Activated naive CD8-positive, alpha-beta T cell treated with anti-CD3 and anti-CD28 coated beads, Interleukin-2, amount 50 U/mL, for 24 hours (primary cell): ENCODE results near the gene YAF2.

Source experiments
- ATAC-seq: fragments of 150-1000 bp; cut with Tn5 transposase; one replicate; pipeline ENCODE4 v1.10.0; 2021
- DNase-seq: peaks from one replicate; pipeline ENCODE4 v3.0.0; 2021
- H3K27ac Mint-ChIP-seq: one replicate; pipeline ENCODE4 v1.8.0; 2021; ENCODE audit warnings: mild to moderate bottlenecking, mixed read lengths
- H3K27me3 Mint-ChIP-seq: one replicate; pipeline ENCODE4 v1.8.0; 2021; ENCODE audit warnings: mixed read lengths
- H3K36me3 Mint-ChIP-seq: one replicate; pipeline ENCODE4 v1.8.0; 2021; ENCODE audit warnings: low read depth, mixed read lengths
- H3K4me1 Mint-ChIP-seq: one replicate; pipeline ENCODE4 v1.8.0; 2021; ENCODE audit warnings: mixed read lengths
- H3K4me3 Mint-ChIP-seq: one replicate; pipeline ENCODE4 v1.8.0; 2021; ENCODE audit warnings: mild to moderate bottlenecking, moderate library complexity, mixed read lengths
- H3K9me3 Mint-ChIP-seq: one replicate; pipeline ENCODE4 v1.8.0; 2021; ENCODE audit warnings: mixed read lengths

The YAF2 gene, protein sequence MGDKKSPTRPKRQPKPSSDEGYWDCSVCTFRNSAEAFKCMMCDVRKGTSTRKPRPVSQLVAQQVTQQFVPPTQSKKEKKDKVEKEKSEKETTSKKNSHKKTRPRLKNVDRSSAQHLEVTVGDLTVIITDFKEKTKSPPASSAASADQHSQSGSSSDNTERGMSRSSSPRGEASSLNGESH

DNA sequence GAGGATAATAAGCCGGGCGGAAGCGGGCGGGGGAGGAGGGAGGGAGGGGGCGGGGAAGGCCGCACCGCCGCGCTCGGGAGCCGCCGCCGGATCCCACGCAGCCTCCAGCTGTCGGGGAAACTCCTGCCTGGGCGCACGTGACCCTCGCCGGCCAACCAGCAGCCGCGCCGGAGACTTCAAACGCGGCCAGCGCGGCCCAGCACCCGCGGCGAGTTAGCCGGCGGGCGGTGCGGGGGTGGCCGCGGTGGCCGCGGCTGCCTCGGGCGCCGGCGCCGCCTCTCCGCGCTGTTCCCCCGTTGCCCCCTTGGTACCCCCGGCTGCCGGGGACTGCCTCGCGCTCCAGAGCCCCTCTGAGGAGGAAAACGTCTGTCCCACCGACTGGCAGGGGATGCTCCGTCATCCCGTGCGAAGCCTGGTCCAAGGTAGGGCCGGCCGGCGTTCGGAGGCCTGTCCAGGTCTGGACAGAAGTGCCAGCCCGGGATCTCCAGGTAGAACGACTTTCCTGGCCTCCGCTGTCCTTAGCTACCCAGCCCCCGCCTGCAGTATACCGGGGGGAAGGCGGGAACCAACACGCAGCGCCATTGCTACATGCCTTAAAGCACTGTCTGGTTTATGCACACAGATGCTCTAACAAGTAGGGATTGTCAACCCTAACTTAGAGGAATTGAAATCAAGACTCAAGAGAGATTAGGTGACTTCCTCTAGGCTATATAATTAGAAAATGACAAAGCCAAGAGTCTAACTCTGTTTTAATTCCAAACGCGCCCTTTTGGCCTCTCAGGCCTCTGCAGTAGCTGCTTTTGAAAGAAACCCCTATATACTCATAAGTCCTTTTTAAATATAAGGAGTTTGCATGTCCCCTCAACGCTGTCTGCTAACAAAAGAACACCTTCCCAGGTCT is at the start of gene YAF2:
Gene YAF2 (minus strand): TSS at position 9 of the 901 bp plus-strand sequence. CDS start 68 bp downstream, outside the sequence.
- peak; percentile 88 for DNase-seq
- Mint-ChIP-seq H3K36me3 (peaks cover 17% of the 10 kb centered on the region), H3K27me3 (no peaks in the 10 kb centered on the region), H3K4me1 (peaks cover 41% of the 10 kb centered on the region), H3K9me3 (no peaks in the 10 kb centered on the region), H3K4me3 (peak within 1 kb of the TSS; percentile 92), H3K27ac (peak within 1 kb of the TSS; percentile 85)
- ATAC-seq = peak; percentile 85

DNA sequence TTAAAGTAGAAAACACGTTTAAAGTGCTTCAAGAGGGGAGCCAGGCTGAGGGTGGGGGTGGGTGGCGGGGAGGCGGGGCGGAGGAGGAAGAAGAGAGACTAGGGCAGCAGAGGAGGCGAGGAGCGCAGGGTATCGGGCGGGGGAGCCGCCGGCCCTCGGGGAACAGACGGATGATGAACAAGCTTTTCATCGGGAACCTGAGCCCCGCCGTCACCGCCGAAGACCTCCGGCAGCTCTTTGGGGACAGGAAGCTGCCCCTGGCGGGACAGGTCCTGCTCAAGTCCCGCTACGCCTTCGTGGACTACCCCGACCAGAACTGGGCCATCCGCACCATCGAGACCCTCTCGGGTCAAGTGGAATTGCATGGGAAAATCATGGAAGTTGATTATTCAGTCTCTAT is 48.7 kb upstream of the YAF2 start:
- Mint-ChIP-seq H3K27me3 (peaks cover 5% of the 10 kb centered on the region), H3K27ac (no peak overlapping the region), H3K4me1 (no peaks in the 10 kb centered on the region), H3K36me3 (no peaks in the 10 kb centered on the region), H3K9me3 (no peaks in the 10 kb centered on the region), H3K4me3 (no peak overlapping the region)
- ATAC-seq (no peak), DNase-seq (no peak)

DNA sequence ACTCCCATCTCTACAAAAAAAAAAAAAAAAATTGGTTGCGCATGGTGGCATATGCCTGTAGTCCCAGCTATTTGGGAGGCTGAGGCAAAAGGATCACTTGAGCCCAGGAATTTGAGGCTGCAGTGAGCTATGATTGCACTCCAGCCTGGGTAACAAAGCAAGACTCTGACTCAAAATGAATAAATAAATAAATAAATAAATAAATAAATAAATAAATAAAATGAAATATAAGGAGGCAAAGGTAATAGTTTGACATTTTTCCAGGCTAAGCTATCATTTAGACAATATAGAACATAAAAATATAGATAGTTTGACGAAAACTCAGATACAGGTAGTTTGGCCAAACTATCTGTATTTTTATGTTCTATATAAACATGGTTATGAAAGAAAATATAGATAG is 47.4 kb upstream of the YAF2 start:
- no peak overlapping the region for H3K4me3 Mint-ChIP-seq
- H3K27me3 Mint-ChIP-seq = peaks cover 5% of the 10 kb centered on the region

DNA sequence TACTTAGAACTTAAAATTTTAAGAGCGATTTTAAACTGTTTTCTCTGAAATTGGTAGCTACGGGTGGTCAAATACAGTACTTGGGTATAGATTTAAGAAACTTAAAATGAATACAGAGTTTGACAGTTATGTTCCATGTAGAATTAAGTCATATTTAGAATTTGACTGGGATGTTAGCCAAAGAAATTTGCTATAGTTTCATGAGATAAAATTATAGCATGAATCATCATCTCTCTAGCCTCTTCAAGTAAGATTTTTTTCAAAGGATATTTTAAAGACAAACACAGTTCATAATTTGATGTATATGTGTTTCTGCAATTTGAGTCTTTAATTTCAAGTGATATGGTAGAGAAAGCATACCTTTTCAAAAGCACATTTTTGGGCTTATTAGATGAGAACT is 46.8 kb upstream of the YAF2 start:
- H3K27me3 Mint-ChIP-seq = peaks cover 6% of the 10 kb centered on the region
- ATAC-seq = no peak
- no peak for DNase-seq
- H3K27ac Mint-ChIP-seq = no peak overlapping the region
- H3K4me3 Mint-ChIP-seq = no peak overlapping the region
- no peaks in the 10 kb centered on the region for H3K9me3 Mint-ChIP-seq
- no peaks in the 10 kb centered on the region for H3K4me1 Mint-ChIP-seq
- H3K36me3 Mint-ChIP-seq = no peaks in the 10 kb centered on the region

More for the DNA sequence above, 47.4 kb upstream of the YAF2 start:
- Mint-ChIP-seq H3K36me3 (no peaks in the 10 kb centered on the region), H3K9me3 (no peaks in the 10 kb centered on the region), H3K27ac (no peak overlapping the region), H3K4me1 (no peaks in the 10 kb centered on the region)
- no peak for DNase-seq
- no peak for ATAC-seq

DNA sequence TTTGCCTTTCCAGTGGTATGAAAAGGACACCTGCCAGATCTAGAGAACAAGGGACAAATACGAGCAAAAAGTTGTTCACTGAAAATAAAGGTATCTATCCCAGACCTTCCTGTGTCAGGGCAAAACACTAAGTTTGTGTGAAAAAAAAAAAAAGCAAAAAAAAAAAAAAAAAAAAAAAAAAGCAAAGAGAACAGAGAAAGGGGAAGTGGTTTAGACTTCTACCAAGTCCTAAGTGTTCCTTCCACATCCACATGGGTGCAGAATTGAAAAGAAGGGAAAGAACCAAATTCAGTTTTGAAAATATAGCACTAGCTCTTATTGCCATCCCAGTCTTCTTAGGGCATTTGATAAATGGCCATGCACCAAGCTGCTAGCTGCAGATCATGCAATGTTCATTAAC is 46.1 kb upstream of the YAF2 start:
- Mint-ChIP-seq H3K9me3 (no peaks in the 10 kb centered on the region), H3K27ac (no peak overlapping the region), H3K4me3 (no peak overlapping the region), H3K27me3 (peaks cover 3% of the 10 kb centered on the region), H3K4me1 (no peaks in the 10 kb centered on the region), H3K36me3 (no peaks in the 10 kb centered on the region)
- ATAC-seq (no peak), DNase-seq (no peak)

DNA sequence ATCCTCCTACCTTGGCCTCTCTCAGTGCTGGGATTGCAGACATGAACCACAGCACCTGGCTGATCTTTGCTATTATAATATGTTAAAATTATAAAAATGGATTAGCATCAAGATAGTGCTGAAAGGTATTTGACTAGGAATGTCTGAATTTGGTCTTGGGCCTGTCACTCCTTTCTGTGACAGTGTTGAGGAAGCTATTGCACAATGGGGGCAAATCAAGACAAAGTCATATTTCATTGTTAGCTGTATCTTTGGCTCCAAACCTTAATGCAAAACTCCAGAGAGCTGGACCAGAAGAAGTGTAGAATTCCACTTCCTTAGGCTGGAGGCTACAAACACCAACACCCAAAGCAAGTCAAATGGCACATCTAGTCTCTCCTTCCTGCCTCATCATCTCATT is 45.7 kb upstream of the YAF2 start:
- Mint-ChIP-seq H3K4me3 (no peak overlapping the region), H3K36me3 (no peaks in the 10 kb centered on the region), H3K27ac (no peak overlapping the region), H3K4me1 (no peaks in the 10 kb centered on the region), H3K27me3 (peaks cover 3% of the 10 kb centered on the region), H3K9me3 (no peaks in the 10 kb centered on the region)
- no peak for ATAC-seq
- no peak for DNase-seq

DNA sequence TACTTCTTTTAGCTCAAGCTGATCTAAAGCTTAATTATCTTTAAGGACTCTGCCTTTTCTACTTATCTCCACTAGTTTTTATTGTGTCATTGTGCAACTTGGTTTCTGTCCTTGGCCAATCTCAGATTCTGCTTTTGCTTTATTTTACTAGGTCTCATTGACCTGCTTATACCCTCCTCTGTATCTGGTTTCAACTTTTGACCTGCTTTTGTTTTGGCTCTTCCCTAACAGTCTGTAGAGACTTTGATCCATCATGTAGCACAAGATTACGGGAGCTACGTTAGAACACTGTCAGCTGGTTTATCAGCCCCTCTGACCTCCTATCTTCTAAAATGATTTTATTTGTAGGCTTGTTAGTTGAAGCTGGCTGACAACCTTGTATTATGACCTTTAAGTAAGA is 44.2 kb upstream of the YAF2 start:
- H3K9me3 Mint-ChIP-seq = no peaks in the 10 kb centered on the region
- peaks cover 3% of the 10 kb centered on the region for H3K27me3 Mint-ChIP-seq
- no peak overlapping the region for H3K27ac Mint-ChIP-seq
- no peak overlapping the region for H3K4me3 Mint-ChIP-seq
- H3K4me1 Mint-ChIP-seq = no peaks in the 10 kb centered on the region
- H3K36me3 Mint-ChIP-seq = no peaks in the 10 kb centered on the region
- ATAC-seq = no peak
- no peak for DNase-seq

DNA sequence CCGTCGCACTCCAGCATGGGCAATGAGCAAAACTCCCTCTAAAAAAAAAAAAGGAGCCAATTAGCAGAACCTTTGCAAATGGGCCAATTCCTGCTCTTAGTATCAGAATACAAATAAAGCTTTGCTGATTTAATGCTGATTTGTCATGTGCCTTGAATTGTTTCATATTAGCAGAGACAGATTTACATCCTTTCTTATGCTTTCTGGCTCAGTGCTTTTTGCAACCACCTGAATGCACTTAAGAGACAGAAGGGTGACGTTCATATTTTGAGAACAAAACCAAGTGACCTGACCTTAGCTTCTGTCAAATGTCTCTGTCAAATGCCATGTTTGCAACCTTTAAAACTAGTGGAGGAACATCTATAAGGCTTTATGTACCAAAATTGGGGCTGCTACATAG is 43.8 kb upstream of the YAF2 start:
- peaks cover 3% of the 10 kb centered on the region for H3K27me3 Mint-ChIP-seq
- H3K4me3 Mint-ChIP-seq = no peak overlapping the region
- no peaks in the 10 kb centered on the region for H3K4me1 Mint-ChIP-seq
- H3K27ac Mint-ChIP-seq = no peak overlapping the region
- DNase-seq (no peak), ATAC-seq (no peak)
- H3K36me3 Mint-ChIP-seq = no peaks in the 10 kb centered on the region
- H3K9me3 Mint-ChIP-seq = no peaks in the 10 kb centered on the region

DNA sequence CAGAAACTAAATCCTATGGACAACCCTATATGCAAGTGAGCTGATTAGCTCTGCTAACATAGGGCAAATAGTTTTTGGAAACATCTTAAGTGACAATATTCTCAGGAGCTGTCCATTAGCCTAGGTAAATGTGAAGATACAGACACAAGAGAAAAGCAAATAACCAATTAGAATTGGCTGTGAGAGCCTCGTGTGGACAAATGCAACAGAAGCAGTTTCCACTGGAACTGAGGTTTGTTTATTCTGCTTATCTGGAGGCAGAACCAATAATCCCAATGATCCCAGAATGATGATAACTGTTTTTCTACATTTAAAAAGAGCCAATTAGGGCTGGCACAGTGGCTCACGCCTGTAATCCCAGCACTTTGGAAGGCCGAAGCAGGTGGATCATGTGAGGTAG is 43.2 kb upstream of the YAF2 start:
- no peak for DNase-seq
- no peaks in the 10 kb centered on the region for H3K36me3 Mint-ChIP-seq
- ATAC-seq = no peak
- H3K27me3 Mint-ChIP-seq = peaks cover 3% of the 10 kb centered on the region
- H3K27ac Mint-ChIP-seq = no peak overlapping the region
- no peaks in the 10 kb centered on the region for H3K9me3 Mint-ChIP-seq
- H3K4me1 Mint-ChIP-seq = no peaks in the 10 kb centered on the region
- no peak overlapping the region for H3K4me3 Mint-ChIP-seq

DNA sequence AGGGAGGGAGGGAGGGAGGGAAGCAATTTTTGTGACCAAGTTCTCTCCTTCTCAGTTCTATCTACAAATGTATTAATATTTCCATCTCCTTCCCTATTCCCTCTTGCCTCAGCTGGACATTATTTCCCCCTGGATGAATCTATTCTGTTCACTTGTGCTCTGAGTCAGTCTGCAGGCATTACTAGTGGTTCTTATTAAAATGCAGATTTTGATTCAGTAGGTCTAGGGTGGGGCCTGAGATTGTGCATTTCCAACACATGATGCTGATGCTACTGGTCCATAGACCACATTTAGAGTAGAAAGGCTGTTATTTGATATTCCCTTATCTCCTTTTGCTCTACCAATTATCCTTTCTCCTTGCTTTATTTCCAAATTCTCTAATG is 40.1 kb upstream of the YAF2 start:
- Mint-ChIP-seq H3K36me3 (no peaks in the 10 kb centered on the region), H3K4me1 (no peaks in the 10 kb centered on the region), H3K27ac (no peak overlapping the region), H3K27me3 (peaks cover 3% of the 10 kb centered on the region), H3K9me3 (no peaks in the 10 kb centered on the region), H3K4me3 (no peak overlapping the region)
- no peak for DNase-seq
- no peak for ATAC-seq

DNA sequence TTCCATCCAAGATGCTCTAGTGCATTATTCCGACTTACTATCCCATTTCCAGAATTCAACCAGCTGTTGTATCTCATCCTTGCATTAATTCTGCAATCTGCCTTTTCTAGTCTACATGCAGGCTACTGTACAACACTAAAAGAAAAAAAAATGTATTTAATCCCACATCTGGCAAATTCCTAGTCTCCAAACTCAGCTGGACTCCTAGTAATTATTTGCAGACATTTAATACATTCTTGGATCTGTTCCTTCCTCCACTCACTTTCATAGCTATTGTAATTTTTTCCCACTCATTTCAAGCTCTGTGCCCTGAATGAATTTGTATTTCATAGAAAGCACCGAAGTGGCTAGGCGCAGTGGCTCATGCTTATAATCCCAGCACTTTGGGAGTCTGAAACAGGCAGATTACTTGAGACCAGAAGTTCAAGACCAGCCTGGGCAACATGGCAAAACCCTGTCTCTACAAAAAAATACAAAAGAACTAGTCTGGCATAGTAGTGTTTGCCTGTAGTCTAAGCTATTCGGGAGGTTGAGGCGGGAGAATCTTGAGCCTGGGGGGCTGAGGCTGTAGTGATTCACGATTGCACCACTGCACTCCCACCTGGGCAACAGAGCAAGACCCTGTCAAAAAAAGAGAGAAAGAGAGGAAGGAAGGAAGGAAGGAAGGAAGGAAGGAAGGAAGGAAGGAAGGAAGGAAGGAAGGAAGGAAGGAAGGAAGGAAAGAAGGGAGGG is 39.5 kb upstream of the YAF2 start:
- H3K27me3 Mint-ChIP-seq = peaks cover 5% of the 10 kb centered on the region
- H3K4me1 Mint-ChIP-seq = no peaks in the 10 kb centered on the region
- ATAC-seq (no peak), DNase-seq (no peak)
- no peak overlapping the region for H3K27ac Mint-ChIP-seq
- H3K9me3 Mint-ChIP-seq = peaks cover 3% of the 10 kb centered on the region
- no peak overlapping the region for H3K4me3 Mint-ChIP-seq
- no peaks in the 10 kb centered on the region for H3K36me3 Mint-ChIP-seq

DNA sequence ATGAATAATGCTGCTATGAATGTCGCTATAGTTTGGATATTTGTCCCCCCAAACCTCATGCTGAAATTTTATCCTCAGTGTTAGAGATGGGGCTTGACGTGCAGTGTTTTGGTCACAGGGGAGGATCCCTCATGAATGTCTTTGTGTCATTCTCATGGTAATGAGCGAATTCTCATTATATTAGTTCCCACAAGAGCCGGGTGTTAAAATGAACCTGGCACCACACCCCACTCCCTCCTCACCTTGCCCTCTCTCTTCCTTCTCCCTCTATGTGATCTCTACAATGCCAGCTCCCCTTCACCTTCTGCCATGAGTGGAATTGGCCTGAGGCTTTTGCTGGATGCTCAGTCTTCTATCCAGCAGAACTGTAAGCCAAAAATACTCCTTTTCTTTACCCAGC is 37.5 kb upstream of the YAF2 start:
- H3K4me3 Mint-ChIP-seq = no peak overlapping the region
- peaks cover 8% of the 10 kb centered on the region for H3K27me3 Mint-ChIP-seq
- peaks cover 4% of the 10 kb centered on the region for H3K9me3 Mint-ChIP-seq
- peaks cover 2% of the 10 kb centered on the region for H3K4me1 Mint-ChIP-seq
- DNase-seq = no peak
- H3K27ac Mint-ChIP-seq = no peak overlapping the region
- ATAC-seq = no peak
- no peaks in the 10 kb centered on the region for H3K36me3 Mint-ChIP-seq

DNA sequence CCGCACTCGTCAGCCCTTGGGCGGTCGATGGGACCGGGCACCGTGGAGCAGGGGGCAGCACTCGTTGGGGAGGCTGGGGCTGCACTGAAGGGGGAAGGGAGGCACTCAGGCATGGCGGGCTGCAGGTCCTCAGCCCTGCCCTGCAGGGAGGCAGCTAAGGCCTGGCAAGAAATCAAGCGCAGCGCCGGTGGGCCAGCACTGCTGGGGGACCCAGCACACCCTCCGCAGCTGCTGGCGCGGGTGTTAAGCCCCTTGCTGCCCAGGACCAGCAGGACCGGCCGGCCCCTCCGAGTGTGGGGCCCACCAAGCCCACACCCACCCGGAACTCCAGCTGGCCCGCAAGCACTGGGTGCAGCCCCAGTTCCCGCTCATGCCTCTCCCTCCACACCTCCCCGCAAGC is 35.7 kb upstream of the YAF2 start:
- no peaks in the 10 kb centered on the region for H3K36me3 Mint-ChIP-seq
- no peak for ATAC-seq
- peaks cover 4% of the 10 kb centered on the region for H3K9me3 Mint-ChIP-seq
- H3K4me1 Mint-ChIP-seq = peaks cover 2% of the 10 kb centered on the region
- no peak overlapping the region for H3K4me3 Mint-ChIP-seq
- DNase-seq = no peak
- H3K27me3 Mint-ChIP-seq = peaks cover 7% of the 10 kb centered on the region
- no peak overlapping the region for H3K27ac Mint-ChIP-seq

DNA sequence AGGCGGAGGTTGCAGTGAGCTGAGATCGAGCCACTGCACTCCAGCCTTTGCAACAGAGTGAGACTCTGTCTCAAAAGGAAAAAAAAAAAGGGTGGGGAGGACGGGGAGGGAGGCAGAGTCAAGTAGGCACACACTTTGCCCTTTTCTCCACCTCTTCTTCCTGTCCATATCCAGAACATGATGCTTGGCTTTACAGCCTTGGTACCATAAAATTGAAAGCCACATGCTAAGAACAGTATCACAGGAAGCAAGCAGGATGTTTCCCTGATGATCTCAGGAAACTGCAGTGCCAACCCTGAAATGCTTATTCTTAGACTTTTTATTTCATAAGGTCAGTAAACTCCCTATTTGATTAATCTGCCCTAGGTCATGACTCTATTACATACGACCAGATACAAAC is 32.5 kb upstream of the YAF2 start:
- H3K36me3 Mint-ChIP-seq = no peaks in the 10 kb centered on the region
- H3K4me3 Mint-ChIP-seq = no peak overlapping the region
- ATAC-seq (no peak), DNase-seq (no peak)
- peaks cover 2% of the 10 kb centered on the region for H3K4me1 Mint-ChIP-seq
- peaks cover 4% of the 10 kb centered on the region for H3K9me3 Mint-ChIP-seq
- no peak overlapping the region for H3K27ac Mint-ChIP-seq
- H3K27me3 Mint-ChIP-seq = peaks cover 5% of the 10 kb centered on the region
